ENCODE measurements around the gene LTA. TPM values are rescaled to one million over a fixed set of nuclear protein-coding genes. Genes with fewer than 3 reads are reported as not detected.

Gene LTA
- total and polyA plus RNA-seq, 2 donors (not counting 1 experiment from before 2014, with no cell fraction given), result 8.6 to 8.8 TPM

DNA sequence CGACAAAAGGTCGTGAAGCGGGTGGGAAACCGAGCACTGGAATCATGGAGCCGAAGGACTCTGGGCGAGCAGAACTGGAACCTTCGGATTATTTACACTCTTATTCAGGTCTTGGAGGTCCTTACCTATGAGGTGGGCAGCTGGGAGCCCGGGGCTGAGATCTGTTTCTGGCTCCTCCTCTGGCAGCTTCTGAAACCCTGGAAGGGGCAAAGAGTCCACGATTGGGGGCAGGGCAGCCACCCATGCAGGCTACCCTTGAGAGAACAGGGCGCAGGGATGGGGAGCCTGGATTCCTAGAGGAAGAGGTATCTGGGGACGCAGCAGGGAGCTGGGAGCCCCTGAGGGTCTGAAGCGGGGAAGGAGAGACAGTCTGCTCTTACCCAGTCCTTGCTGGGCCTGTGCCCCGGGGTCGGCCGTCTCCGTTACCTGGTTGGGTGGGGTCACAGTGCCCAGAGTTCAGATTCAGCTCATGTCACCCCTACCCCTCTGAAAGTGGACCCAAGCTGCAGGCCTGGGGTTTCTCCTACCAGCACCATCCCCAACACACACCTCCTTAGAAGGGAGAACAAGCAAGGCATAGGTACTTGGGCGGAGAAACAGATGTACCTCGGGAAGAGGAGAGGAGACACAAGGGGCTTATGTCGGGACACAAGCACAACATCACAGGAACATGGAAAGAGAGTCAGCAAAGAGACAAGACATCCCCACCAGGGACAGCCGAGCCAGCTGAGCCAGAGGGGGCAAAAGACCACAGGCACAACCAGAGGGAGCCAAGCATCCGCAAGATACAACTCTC is 9.5 kb downstream of the LTA start:
- H3K4me3 ChIP-seq (ENCODE audit: control extremely low read depth in 1 of 5, extremely low read depth in 1 of 5, insufficient read depth in 1 of 5, low read depth in 2 of 5, low read length in 4 of 5), result peak overlapping the region; percentile 83 to 100 (median 96)
- no peaks in the 10 kb centered on the region for H3K27me3 ChIP-seq (replicated peaks in 1 of 4; ENCODE audit: control extremely low read depth in 1 of 4, control insufficient read depth in 3 of 4, insufficient read depth in 4 of 4, low read length in 3 of 4)
- Mint-ChIP-seq H3K27ac (peak overlapping the region; percentile 99), H3K27me3 (no peaks in the 10 kb centered on the region), H3K9me3 (ENCODE audit: insufficient read depth) (no peaks in the 10 kb centered on the region), H3K4me1 (peaks cover 82% of the 10 kb centered on the region), H3K4me3 (peak overlapping the region; percentile 98)
- peaks cover 25% of the 10 kb centered on the region for H4K20me1 ChIP-seq (ENCODE audit: control insufficient read depth, insufficient read depth, low read length, poor library complexity, severe bottlenecking)
- ChIA-PET CTCF (interaction anchor here (0.7 to 35.3 kb wide), 7 partner anchors 8 to 249 kb away, joined by 3 to 2241 read pairs (median 8); partner anchors contain the start of genes ATP6V1G2, DDX39B, LST1 and LTA), POLR2A (interaction anchor here (0.7 to 42.6 kb wide), 7 partner anchors 3 to 157 kb away, joined by 3 to 1450 read pairs (median 7); partner anchors contain the start of genes ATP6V1G2, BAG6, DDX39B and LST1)
- no peaks in the 10 kb centered on the region for H3K9me3 ChIP-seq (ENCODE audit: control extremely low read depth in 1 of 3, control insufficient read depth in 2 of 3, insufficient read depth in 1 of 3, low read length in 2 of 3)
- peaks cover 66% of the 10 kb centered on the region for H3K79me2 ChIP-seq (ENCODE audit: control insufficient read depth, insufficient read depth, low read length)
- intact Hi-C loops (cut with micrococcal nuclease), result loop anchor here (1.0 to 2.0 kb wide), 4 partner anchors 9 to 23 kb away; partner anchors contain the start of genes LTA and NCR3
- H3K27ac ChIP-seq (ENCODE audit: low read length in 2 of 2), result peak overlapping the region; percentile 95 to 97
- peaks cover 76 to 83% of the 10 kb centered on the region in 2 donors for H3K4me1 ChIP-seq (ENCODE audit: control insufficient read depth in 2 of 2, insufficient read depth in 2 of 2, low read length in 2 of 2)
- H3K36me3 ChIP-seq (replicated peaks in 1 of 2; ENCODE audit: control extremely low read depth in 1 of 2, control insufficient read depth in 1 of 2, extremely low read depth in 1 of 2, insufficient read depth in 2 of 2, low read length in 1 of 2), result peaks cover 2 to 39% of the 10 kb centered on the region in 2 experiments
- TF ChIP-seq, protein P1, sequence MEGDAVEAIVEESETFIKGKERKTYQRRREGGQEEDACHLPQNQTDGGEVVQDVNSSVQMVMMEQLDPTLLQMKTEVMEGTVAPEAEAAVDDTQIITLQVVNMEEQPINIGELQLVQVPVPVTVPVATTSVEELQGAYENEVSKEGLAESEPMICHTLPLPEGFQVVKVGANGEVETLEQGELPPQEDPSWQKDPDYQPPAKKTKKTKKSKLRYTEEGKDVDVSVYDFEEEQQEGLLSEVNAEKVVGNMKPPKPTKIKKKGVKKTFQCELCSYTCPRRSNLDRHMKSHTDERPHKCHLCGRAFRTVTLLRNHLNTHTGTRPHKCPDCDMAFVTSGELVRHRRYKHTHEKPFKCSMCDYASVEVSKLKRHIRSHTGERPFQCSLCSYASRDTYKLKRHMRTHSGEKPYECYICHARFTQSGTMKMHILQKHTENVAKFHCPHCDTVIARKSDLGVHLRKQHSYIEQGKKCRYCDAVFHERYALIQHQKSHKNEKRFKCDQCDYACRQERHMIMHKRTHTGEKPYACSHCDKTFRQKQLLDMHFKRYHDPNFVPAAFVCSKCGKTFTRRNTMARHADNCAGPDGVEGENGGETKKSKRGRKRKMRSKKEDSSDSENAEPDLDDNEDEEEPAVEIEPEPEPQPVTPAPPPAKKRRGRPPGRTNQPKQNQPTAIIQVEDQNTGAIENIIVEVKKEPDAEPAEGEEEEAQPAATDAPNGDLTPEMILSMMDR (IDR thresholded peaks at IDR 0.05), result no peak
- TF ChIP-seq EZH2 (IDR thresholded peaks at IDR 0.05; ENCODE audit: borderline replicate concordance, insufficient read depth, low read depth, low read length, poor library complexity, severe bottlenecking), result no peak
- 3% methylated on average over 21 of the region's 21 CpGs for WGBS (ENCODE audit: insufficient coverage)
- H2AFZ ChIP-seq (ENCODE audit: insufficient read depth, low read depth, low read length, poor library complexity, severe bottlenecking), result peak overlapping the region; percentile 55
- H3K4me2 ChIP-seq (replicated peaks; ENCODE audit: low read depth, low read length, poor library complexity, severe bottlenecking), result peak overlapping the region; percentile 88
- DNase-seq, result no peak
- peak overlapping the region; percentile 97 for H3K9ac ChIP-seq (ENCODE audit: low read length)
- no peak for ATAC-seq (ENCODE audit: low read depth)

Data from B cell (primary cell).